GM23338 (cell line): ENCODE results near the gene THBS4. TPM values are rescaled to one million over a fixed set of nuclear protein-coding genes. Genes with fewer than 3 reads are reported as not detected.

Experiments used
- ATAC-seq: fragments of 200-7000 bp; cut with Tn5 transposase; 3 replicates; pipeline ENCODE4 v1.9.1; 2020
- DNase-seq: peaks from one replicate; pipeline ENCODE4 v3.0.0-alpha.2; 2015; ENCODE audit warnings: low spot score
- H2AFZ ChIP-seq: fragments of 200-600 bp; sonication (generic); 2 replicates; pipeline ENCODE4 v1.8.0; 2016; ENCODE audit warnings: antibody characterized with exemption, mild to moderate bottlenecking, moderate library complexity
- H3F3A ChIP-seq: fragments of 200-600 bp; sonication (generic); replicated peaks from 2 replicates; pipeline ENCODE4 v1.8.0; 2017; ENCODE audit warnings: antibody characterized with exemption, mixed run types, low read depth
- H3K27ac ChIP-seq: fragments of 200-600 bp; sonication (generic); 2 replicates; pipeline ENCODE4 v1.6.1; 2016; ENCODE audit warnings: low read depth
- H3K27me3 ChIP-seq: fragments of 200-600 bp; sonication (generic); 2 replicates; pipeline ENCODE4 v1.8.0; 2016; ENCODE audit warnings: mild to moderate bottlenecking, mixed run types, moderate library complexity; ENCODE audit not compliant: insufficient read depth
- H3K36me3 ChIP-seq: fragments of 200-600 bp; sonication (generic); 2 replicates; pipeline ENCODE4 v1.8.0; 2016; ENCODE audit warnings: mild to moderate bottlenecking; ENCODE audit not compliant: insufficient read depth
- H3K4me1 ChIP-seq: fragments of 200-600 bp; sonication (generic); 2 replicates; pipeline ENCODE4 v1.8.0; 2016; ENCODE audit warnings: mild to moderate bottlenecking, moderate library complexity; ENCODE audit not compliant: insufficient read depth
- H3K4me2 ChIP-seq: fragments of 200-600 bp; sonication (generic); 2 replicates; pipeline ENCODE4 v1.7.1; 2017; ENCODE audit warnings: mixed run types
- H3K4me3 ChIP-seq: fragments of 200-600 bp; sonication (generic); 2 replicates; pipeline ENCODE4 v1.6.1; 2016; ENCODE audit warnings: mixed run types
- H3K79me2 ChIP-seq: fragments of 200-600 bp; sonication (generic); replicated peaks from 2 replicates; pipeline ENCODE4 v1.8.0; 2017; ENCODE audit warnings: mild to moderate bottlenecking; ENCODE audit not compliant: insufficient read depth
- H3K9me2 ChIP-seq: fragments of 200-600 bp; sonication (generic); 2 replicates; pipeline ENCODE4 v1.8.0; 2017; ENCODE audit not compliant: insufficient read depth
- H4K20me1 ChIP-seq: fragments of 200-600 bp; sonication (generic); replicated peaks from 2 replicates; pipeline ENCODE4 v1.8.0; 2017; ENCODE audit warnings: mild to moderate bottlenecking; ENCODE audit not compliant: insufficient read depth
- H3K27ac Mint-ChIP-seq: 2 replicates; pipeline ENCODE4 v1.8.0; 2020; ENCODE audit warnings: inconsistent platforms, mild to moderate bottlenecking, moderate library complexity, mixed read lengths
- H3K27me3 Mint-ChIP-seq: 3 replicates; pipeline ENCODE4 v1.8.0; 2022; ENCODE audit warnings: low read depth, mild to moderate bottlenecking, moderate library complexity, mixed read lengths, inconsistent platforms; ENCODE audit not compliant: insufficient read depth, poor library complexity
- H3K36me3 Mint-ChIP-seq: 3 replicates; pipeline ENCODE4 v1.8.0; 2021; ENCODE audit warnings: low read depth, mild to moderate bottlenecking, inconsistent platforms, moderate library complexity, mixed read lengths
- H3K4me1 Mint-ChIP-seq: 3 replicates; pipeline ENCODE4 v1.8.0; 2020; ENCODE audit warnings: mild to moderate bottlenecking, inconsistent platforms, mixed read lengths
- H3K4me3 Mint-ChIP-seq: 3 replicates; pipeline ENCODE4 v1.8.0; 2021; ENCODE audit warnings: moderate library complexity, mild to moderate bottlenecking, inconsistent platforms, mixed read lengths
- H3K9me3 Mint-ChIP-seq: 3 replicates; pipeline ENCODE4 v1.8.0; 2020; ENCODE audit warnings: moderate library complexity, mild to moderate bottlenecking, inconsistent platforms, mixed read lengths
- CREB1 ChIP-seq: fragments of 250-450 bp; sonication (Bioruptor Pico); IDR thresholded peaks from 2 replicates; pipeline ENCODE4 v1.5.0; 2020; ENCODE audit warnings: low read depth, mild to moderate bottlenecking, moderate library complexity
- CTCF ChIP-seq, 2 experiments: fragments of 200-600 bp in 1 of 2; sonication (generic) in 1 of 2; conservative IDR thresholded peaks; 2 replicates each; pipeline versions ENCODE4 v1.5.1 to v1.6.1; 2016 to 2017; ENCODE audit warnings: antibody characterized with exemption in 2 of 2, low read depth in 2 of 2, mild to moderate bottlenecking in 2 of 2, moderate library complexity in 1 of 2
- ETS1 ChIP-seq: IDR thresholded peaks from 2 replicates; pipeline ENCODE4 v1.6.1; 2016; ENCODE audit warnings: antibody characterized with exemption
- EZH2 ChIP-seq: fragments of 200-600 bp; sonication (generic); IDR thresholded peaks from one replicate; pipeline ENCODE4 v1.8.0; 2017; ENCODE audit warnings: antibody characterized with exemption, mild to moderate bottlenecking, low read depth; ENCODE audit not compliant: unreplicated experiment
- EZH2phosphoT487 ChIP-seq: fragments of 200-600 bp; sonication (generic); IDR thresholded peaks from one replicate; pipeline ENCODE4 v1.8.1; 2018; ENCODE audit warnings: antibody characterized with exemption; ENCODE audit not compliant: unreplicated experiment
- JUNB ChIP-seq: IDR thresholded peaks from one replicate; pipeline ENCODE4 v1.6.1; 2016; ENCODE audit warnings: antibody characterized with exemption; ENCODE audit not compliant: unreplicated experiment
- POLR2AphosphoS5 ChIP-seq: IDR thresholded peaks from 2 replicates; pipeline ENCODE4 v1.6.1; 2016; ENCODE audit warnings: antibody characterized with exemption, low read depth
- STAT1 ChIP-seq: IDR thresholded peaks from one replicate; pipeline ENCODE4 v1.6.1; 2016; ENCODE audit warnings: antibody characterized with exemption; ENCODE audit not compliant: unreplicated experiment
- ZNF114 ChIP-seq: fragments of 250-450 bp; sonication (Bioruptor Pico); IDR thresholded peaks from 2 replicates; pipeline ENCODE4 v1.5.0; 2020; ENCODE audit warnings: mild to moderate bottlenecking, moderate library complexity
- ZNF331 ChIP-seq: fragments of 250-450 bp; sonication (Bioruptor Pico); IDR thresholded peaks from 2 replicates; pipeline ENCODE4 v1.5.0; 2020; ENCODE audit warnings: low read depth, mild to moderate bottlenecking, moderate library complexity
- ZNF462 ChIP-seq: fragments of 250-450 bp; sonication (Bioruptor Pico); IDR thresholded peaks from 2 replicates; pipeline ENCODE4 v1.5.0; 2020; ENCODE audit warnings: mild to moderate bottlenecking, moderate library complexity
- polyA plus RNA-seq: library from polyadenylated mRNA; unstranded; fragments of >200 nt; fragmentation: Nextera tagmentation; extraction: Ambion mirVana; gene quantifications from 2 replicates; pipeline ENCODE4 v1.2.1, GENCODE V29; 2016
- total RNA-seq: library from RNA; depleted of rRNA; stranded (reverse); fragments of >200 nt; shearing (Covaris generic); gene quantifications from 2 replicates; pipeline ENCODE4 v1.2.3, GENCODE V29; 2014

The THBS4 gene
- total and polyA plus RNA-seq, 2 experiments from 2014 or later: 14.0 to 23.2 TPM

GRCh38 chr5:80059354-80059980, 24.3 kb downstream of the THBS4 start (continued):
- TF ChIP-seq ZNF462 (CRISPR knock-in tag): no peak

GRCh38 chr5:80060966-80061365, 25.8 kb downstream of the THBS4 start:
- no peaks in the 10 kb centered on the region for H3F3A ChIP-seq
- Mint-ChIP-seq H3K36me3 (no peaks in the 10 kb centered on the region), H3K4me3 (no peak overlapping the region), H3K9me3 (no peaks in the 10 kb centered on the region), H3K27ac (no peak overlapping the region), H3K27me3 (peaks cover 1% of the 10 kb centered on the region), H3K4me1 (peaks cover 13% of the 10 kb centered on the region)
- no peak overlapping the region for H3K4me2 ChIP-seq
- no peaks in the 10 kb centered on the region for H4K20me1 ChIP-seq
- H2AFZ ChIP-seq: no peak overlapping the region
- H3K79me2 ChIP-seq: no peaks in the 10 kb centered on the region
- H3K27me3 ChIP-seq: no peaks in the 10 kb centered on the region
- DNase-seq (no peak), ATAC-seq (no peak)
- H3K36me3 ChIP-seq: no peaks in the 10 kb centered on the region
- H3K4me3 ChIP-seq: no peak overlapping the region
- H3K4me1 ChIP-seq: peaks cover 13% of the 10 kb centered on the region
- H3K27ac ChIP-seq: no peak overlapping the region
- H3K9me2 ChIP-seq: no peaks in the 10 kb centered on the region
- no peak for TF ChIP-seq EZH2phosphoT487
- TF ChIP-seq ETS1: no peak
- TF ChIP-seq CREB1: no peak
- TF ChIP-seq ZNF114 (CRISPR knock-in tag): no peak
- TF ChIP-seq POLR2AphosphoS5: no peak
- no peak for TF ChIP-seq EZH2
- TF ChIP-seq JUNB: no peak
- TF ChIP-seq CTCF (conservative IDR thresholded peaks at IDR 0.05; ENCODE audit: low read depth in 2 of 2): no peak
- no peak for TF ChIP-seq STAT1
- TF ChIP-seq ZNF331 (CRISPR knock-in tag): no peak
